GM19351 (cell line): ENCODE measurements around the gene DEPP1.
"Not testable (repeated sequence)": the region's sequence is repeated elsewhere in the genome, so short reads cannot be mapped to it uniquely, and the experiment has no call there.

Source experiments
- ATAC-seq: cut with Tn5 transposase; IDR thresholded peaks from one replicate; pipeline ENCODE4 v1.9.1; 2021; ENCODE audit warnings: mild to moderate bottlenecking, moderate library complexity; ENCODE audit not compliant: unreplicated experiment

DEPP1 gene, protein sequence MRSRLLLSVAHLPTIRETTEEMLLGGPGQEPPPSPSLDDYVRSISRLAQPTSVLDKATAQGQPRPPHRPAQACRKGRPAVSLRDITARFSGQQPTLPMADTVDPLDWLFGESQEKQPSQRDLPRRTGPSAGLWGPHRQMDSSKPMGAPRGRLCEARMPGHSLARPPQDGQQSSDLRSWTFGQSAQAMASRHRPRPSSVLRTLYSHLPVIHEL

DNA sequence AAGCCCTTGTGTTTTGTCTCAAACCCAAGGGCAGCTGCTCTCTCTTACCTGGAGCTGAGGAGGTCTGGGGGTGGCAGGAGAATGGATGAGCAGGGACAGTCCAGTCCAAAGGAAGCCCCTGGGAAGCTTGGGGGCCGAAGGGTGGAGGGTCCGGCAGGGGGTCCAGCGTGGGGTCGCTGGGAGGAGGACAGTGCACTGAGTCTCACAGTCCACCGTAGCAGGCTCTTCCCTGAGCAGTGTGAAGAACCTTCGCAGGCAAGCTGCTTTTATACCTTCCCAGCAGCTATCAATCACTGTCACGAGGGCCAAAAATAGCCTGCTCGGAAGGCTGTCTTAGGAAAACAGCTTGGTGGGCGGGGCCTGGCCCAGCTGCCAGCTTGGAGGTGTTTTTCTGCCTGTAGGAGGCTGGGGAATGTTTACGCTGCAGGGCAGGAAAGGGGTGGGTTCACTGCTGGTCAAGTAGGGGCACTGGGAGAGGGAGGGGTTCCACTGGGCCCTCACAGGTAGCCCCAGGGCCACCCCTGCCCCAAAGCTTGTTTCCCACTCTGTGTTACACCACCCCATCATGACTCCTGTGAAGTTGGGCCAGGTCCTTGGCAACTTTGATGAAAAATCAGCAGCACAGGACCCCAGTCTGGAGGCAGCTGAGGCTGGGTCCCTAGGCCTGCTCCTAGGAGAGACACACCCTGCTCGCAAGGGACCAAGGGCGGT lies at the start of gene DEPP1:
DEPP1 (minus strand) TSS at position 240 of the 711 bp plus-strand sequence. CDS start 779 bp downstream, outside the sequence.
- ATAC-seq, result no peak

- ATAC-seq, result no peak
Measured at GRCh38 chr10:45023426-45023825, 44.8 kb upstream of the DEPP1 start.

GRCh38 chr10:45015590-45015989 lies 37.0 kb upstream of the DEPP1 start:
- no peak for ATAC-seq

- not testable (repeated sequence) for ATAC-seq
Measured at GRCh38 chr10:45014557-45014956, 35.9 kb upstream of the DEPP1 start.

- peak; percentile 89 for ATAC-seq
Measured at GRCh38 chr10:45008524-45009161, 30.0 kb upstream of the DEPP1 start.

DNA sequence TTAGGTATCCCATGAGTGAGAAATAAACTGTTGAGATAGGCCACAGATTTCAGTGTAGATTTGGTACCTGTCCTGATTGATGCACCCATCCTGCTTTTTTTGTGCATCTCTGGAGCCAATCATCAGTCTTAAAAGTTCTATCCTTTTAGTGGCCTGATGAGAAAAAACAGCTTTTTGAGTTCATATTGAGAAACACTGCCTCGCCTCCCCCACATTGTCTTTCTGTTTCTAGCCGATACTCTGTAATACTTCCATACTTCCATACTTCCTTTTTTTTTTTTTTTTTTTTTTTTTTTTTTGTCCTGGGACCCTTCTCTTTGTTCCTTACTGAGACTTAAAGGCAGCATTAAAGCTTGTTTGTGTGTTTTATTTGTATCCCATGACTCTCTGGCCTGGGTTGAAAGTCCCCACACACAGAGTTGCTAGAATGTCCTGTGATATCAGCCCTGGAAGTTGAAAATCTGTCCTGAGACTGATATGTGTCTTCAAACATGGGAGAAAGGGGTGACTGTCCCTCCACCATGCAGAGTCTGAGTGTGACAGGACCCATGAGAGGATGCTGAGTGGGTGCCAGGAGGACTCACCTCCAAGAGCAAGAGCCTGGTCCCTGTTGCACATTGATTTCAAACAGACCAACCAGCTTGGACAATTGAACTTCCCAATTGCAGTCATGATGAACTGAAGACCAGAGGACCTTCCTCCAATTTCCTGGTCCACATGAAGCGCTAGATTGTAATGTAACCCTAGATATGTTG lies 27.8 kb upstream of the DEPP1 start:
- no peak for ATAC-seq

DNA sequence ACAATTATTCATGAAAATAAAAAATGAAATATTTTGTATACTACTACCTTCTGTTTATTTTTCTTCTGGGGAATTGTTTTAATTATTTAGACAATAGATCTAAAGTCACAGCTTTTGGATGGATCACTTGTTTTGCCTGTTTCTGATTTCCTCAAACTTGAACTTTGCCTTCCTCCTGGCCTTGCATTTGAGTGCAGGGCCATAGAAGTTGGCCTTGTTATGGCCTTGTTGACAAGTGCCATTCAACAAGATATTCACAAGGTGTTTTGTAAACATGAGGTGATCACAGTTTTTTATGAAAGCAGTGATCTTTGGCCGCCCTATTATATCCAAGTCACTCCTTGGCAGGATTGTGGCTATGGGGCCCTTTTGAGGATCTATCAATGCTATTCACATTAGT lies 26.7 kb upstream of the DEPP1 start:
- no peak for ATAC-seq

- ATAC-seq, result no peak
Measured at GRCh38 chr10:45004661-45005060, 26.1 kb upstream of the DEPP1 start.

DNA sequence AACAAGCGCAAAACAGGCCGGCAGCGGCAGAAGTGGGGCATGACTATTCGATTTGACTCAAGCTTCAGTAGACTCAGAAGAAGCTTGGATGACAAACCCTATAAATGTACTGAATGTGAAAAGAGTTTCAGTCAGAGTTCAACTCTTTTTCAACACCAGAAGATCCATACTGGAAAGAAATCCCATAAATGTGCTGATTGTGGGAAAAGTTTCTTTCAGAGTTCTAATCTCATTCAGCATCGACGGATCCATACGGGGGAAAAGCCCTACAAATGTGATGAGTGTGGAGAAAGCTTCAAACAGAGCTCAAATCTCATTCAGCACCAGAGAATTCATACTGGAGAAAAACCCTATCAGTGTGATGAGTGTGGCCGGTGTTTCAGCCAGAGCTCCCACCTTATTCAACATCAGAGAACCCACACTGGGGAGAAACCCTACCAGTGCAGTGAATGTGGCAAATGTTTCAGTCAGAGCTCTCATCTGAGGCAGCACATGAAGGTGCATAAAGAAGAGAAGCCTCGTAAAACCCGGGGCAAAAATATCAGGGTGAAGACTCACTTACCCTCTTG lies 24.9 kb upstream of the DEPP1 start:
- ATAC-seq, result no peak

DNA sequence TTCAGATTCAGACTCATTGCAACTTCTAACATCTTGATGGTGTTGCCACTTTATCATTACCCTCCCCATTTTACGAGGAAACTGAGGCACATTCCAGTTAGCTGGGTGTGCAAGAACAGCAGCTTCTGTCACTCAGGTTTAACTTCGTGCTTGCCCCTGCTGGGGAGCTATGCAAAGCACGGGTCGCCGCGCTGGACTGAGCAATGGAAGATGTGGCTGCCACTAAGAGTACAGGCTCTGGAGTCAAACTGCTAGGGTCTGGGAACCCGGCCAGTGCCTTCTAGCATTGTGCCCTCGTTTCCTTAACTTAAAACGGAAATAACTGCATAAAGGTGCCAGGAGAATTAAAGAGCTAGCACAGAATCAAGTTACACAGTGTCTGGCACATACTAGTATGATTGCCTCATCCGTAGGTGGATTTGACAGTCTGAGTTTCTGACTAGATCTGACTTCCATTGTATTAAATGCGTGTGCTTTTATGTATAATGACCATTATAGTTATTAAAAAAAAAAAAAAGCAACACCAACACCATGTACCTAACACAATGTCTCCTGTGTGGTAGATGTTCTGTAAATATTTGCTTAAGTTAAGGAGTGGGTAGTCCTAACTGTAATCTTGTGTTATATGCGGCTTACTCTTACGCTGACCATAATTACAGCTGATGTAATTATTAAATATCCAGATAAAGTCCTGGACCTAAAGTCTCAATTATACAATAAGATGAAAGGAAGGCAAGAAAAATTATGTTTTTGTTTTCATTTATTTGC lies 23.0 kb upstream of the DEPP1 start:
- ATAC-seq, result peak; percentile 80

DNA sequence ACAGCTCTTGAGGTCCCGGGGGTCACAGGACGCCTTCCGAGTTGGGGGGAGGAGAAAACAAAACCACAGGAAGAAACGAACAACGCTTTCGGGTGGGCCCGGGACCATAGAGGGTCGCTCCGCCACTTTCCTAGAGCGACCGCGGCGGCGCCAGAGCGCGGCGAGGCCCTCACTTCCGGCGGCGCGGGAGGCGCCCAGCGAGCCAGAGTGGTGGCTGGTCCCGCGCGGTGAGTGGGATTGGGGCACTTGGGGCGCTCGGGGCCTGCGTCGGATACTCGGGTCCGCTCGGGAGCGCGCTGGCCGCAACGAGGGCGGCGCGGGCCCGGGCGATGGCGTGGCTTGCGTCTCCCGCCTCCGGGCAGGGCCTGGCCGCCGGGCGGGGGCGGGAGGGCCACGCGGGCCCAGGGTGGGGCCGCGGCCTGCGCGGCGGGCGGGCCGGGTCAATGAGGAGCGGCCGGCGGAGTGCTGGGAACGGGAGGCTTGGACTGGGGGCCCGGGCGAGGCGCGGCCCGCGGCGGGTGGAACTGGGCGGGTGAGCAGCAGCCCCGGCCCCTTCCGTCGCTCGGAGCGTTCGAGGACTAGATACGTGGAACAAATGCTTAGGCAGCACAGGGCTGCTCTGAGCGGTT lies 22.3 kb upstream of the DEPP1 start, which contains the start of gene ZNF22:
ZNF22 (plus strand) TSS at position 172 of the 629 bp plus-strand sequence. CDS start 2,446 bp downstream, outside the sequence.
- peak; percentile 72 for ATAC-seq

DNA sequence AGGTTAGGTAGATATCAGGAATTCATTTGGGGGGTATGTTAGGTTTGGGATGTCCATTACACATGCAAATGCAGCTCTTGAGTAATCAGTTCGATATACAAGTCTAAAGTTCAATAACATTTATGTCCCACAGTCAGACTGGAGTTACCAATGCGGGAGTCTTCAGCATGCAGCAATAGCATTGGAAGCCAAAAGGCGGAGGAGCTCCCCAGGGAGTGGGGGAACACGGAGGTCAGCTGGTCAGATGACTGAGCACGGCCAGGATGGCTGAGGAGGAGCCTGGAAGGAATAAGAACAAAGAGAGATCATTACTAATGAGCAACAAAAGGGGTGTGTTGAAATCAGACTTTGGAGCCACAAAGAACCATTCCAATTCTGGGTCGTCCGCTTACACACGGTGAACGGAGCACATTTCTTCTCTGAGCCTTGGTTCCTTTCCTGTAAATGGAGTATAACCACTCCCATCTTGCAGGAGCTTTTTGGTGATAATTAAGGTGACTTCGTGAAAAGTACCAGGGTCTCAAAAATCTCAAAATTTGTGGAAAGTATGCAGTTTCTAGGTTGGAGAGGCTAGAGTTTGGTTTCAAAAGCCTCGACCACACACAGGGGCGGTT lies 21.6 kb upstream of the DEPP1 start:
- peak; percentile 0 for ATAC-seq

DNA sequence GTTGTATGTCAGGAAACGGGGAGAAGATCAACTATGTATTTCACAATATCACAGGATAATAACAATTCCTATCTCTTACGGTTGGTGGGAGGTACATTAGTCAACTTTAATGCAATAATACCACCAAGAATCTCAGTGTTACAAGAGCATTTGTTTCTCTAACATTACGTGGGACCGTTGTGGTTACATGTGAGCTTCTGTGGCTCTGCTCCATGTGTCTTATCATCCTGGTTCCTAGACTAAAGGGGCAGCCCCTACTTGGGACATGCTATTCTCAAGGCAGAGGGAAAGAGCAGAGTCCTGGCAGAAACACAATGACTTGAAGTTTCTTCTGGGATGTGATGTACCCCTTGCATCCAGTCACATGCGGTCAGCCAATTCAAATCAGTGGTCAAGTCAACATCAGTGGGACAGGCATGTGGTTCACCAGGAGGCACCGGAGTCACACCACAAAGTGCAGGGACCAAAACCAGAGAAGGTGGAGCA lies 19.6 kb upstream of the DEPP1 start:
- ATAC-seq, result no peak

GRCh38 chr10:44997105-44997748 lies 18.6 kb upstream of the DEPP1 start:
- ATAC-seq, result no peak

- ATAC-seq, result no peak
Measured at GRCh38 chr10:44995914-44996669, 17.5 kb upstream of the DEPP1 start.

- no peak for ATAC-seq
Measured at GRCh38 chr10:44995581-44995913, 16.9 kb upstream of the DEPP1 start.

- ATAC-seq, result no peak
Measured at GRCh38 chr10:44994752-44995530, 16.3 kb upstream of the DEPP1 start.
